ENCODE measurements around the gene PLD5. TPM values are rescaled to one million over a fixed set of nuclear protein-coding genes. Genes with fewer than 3 reads are reported as not detected.
"Not testable (repeated sequence)": the region's sequence is repeated elsewhere in the genome, so short reads cannot be mapped to it uniquely, and the experiment has no call there.

The PLD5 gene
- total RNA-seq, 4 donors from 2014 or later: 0.28 to 0.79 (median 0.34) TPM

DNA sequence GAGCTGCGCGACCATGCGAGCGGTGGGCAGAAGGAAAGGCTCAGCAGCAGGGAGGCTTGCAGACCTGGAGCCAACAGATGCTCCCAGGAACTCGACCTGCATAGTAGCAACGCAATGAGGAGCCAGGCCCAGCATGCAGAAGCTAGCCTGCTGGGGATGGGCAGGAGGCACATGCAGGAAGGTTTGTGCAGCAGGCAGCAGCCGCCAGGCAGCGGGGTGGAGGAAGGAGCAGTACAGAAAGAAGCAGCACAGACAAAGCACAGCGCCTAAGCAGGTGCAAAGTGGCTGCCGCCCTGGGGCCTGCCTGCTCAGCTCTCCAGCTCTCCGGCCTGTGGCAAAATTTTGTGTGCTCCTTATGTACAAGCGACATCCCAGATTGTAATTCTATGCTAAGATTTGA lies 312.1 kb downstream of the PLD5 start:
- no peak for DNase-seq (ENCODE audit: low spot score)
- ATAC-seq (ENCODE audit: low FRiP score): no peak
- TF ChIP-seq, protein P1, sequence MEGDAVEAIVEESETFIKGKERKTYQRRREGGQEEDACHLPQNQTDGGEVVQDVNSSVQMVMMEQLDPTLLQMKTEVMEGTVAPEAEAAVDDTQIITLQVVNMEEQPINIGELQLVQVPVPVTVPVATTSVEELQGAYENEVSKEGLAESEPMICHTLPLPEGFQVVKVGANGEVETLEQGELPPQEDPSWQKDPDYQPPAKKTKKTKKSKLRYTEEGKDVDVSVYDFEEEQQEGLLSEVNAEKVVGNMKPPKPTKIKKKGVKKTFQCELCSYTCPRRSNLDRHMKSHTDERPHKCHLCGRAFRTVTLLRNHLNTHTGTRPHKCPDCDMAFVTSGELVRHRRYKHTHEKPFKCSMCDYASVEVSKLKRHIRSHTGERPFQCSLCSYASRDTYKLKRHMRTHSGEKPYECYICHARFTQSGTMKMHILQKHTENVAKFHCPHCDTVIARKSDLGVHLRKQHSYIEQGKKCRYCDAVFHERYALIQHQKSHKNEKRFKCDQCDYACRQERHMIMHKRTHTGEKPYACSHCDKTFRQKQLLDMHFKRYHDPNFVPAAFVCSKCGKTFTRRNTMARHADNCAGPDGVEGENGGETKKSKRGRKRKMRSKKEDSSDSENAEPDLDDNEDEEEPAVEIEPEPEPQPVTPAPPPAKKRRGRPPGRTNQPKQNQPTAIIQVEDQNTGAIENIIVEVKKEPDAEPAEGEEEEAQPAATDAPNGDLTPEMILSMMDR (IDR thresholded peaks at IDR 0.05): no peak

DNA sequence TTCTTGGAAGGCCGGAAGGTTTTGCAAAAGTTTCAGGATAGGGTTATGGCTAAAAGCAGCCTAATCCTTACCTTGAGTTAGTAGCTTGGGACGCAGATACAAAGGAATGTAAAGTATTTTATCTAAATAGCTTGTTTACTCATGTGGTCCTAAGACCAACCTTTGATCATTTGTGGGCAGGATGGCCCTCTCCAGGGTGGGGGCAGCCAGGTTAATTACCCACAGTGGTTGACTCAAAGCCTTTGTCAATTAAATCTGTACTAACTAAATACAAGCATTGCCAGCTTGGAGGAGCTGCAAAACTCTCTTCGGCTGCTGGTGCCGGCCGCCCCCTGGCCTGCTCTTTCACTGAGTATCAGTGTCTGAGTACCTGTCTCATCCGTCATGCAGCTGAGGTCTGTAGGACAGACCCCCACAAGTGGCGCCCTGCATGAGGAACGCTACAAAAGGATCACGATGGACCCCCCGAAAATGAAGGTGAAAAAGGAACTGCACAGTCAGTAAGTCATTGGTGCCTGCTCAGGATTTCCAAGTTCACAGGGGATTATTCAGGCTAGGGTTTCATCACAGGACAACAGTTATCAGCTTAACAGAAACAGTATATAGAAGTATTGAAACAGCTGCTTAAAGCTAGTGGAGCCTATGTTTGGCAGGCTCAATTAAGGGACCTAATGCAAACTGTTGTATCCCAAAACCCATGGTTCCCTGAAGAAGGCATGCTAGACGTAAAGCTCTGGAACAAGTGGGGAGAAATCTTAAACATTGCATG lies 313.1 kb downstream of the PLD5 start:
- TF ChIP-seq, protein P1 (IDR thresholded peaks at IDR 0.05): no peak
- no peak for ATAC-seq (ENCODE audit: low FRiP score)
- no peak for DNase-seq (ENCODE audit: low spot score)

DNA sequence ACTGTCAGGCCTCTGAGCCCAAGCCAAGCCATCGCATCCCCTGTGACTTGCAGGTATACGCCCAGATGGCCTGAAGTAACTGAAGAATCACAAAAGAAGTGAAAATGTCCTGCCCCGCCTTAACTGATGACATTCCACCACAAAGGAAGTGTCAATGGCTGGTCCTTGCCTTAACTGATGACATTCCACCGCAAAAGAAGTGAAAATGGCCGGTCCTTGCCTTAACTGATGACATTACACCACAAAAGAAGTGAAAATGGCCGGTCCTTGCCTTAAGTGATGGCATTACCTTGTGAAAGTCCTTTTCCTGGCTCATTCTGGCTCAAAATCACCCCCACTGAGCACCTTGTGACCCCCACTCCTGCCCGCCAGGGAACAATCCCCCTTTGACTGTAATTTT lies 314.2 kb downstream of the PLD5 start:
- ATAC-seq (ENCODE audit: low FRiP score): not testable (repeated sequence)

DNA sequence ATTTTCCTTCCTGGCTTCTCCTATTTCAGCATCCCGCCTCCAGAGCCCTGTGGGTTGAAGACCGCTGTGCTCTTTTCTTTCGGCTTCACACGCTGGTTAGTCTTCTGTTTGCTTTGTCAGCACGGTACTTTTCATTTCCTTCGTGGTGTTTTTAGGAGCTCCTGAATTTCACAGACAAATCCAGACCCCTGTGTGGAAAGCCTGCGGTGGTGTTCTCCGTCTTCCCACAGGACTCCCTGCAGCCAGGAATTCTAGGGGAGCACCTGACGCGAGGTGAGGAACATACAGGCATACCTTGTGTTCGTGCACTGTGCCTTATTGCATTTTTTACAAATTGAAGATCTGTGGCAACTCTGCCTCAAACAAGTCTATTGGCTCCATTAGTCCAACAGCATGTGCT lies 315.4 kb downstream of the PLD5 start:
- DNase-seq (ENCODE audit: low spot score): no peak
- no peak for ATAC-seq (ENCODE audit: low FRiP score)
- TF ChIP-seq, protein P1 (IDR thresholded peaks at IDR 0.05): no peak

More for the DNA sequence above, 314.2 kb downstream of the PLD5 start:
- DNase-seq (ENCODE audit: low spot score): not testable (repeated sequence)

DNA sequence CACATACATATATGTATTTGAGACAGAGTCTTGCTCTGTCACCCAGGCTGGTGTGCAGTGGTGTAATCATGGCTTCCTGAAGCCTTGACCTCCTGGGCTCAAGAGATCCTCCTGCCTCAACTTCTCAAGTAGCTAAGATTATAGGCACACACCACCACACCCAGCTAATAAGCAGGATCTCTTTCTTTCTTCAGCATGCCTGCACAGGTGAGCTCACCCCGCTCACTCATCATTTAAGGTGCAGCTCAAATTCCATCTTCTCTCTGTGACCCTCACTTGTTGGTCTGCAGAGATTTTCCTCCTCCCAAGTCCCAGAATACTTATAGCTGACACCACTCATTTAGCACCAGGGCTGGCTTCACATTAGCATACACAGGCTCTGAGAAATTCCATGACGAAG lies 316.5 kb downstream of the PLD5 start:
- DNase-seq (ENCODE audit: low spot score) (no peak), ATAC-seq (ENCODE audit: low FRiP score) (no peak)
- TF ChIP-seq, protein P1 (IDR thresholded peaks at IDR 0.05): no peak

DNA sequence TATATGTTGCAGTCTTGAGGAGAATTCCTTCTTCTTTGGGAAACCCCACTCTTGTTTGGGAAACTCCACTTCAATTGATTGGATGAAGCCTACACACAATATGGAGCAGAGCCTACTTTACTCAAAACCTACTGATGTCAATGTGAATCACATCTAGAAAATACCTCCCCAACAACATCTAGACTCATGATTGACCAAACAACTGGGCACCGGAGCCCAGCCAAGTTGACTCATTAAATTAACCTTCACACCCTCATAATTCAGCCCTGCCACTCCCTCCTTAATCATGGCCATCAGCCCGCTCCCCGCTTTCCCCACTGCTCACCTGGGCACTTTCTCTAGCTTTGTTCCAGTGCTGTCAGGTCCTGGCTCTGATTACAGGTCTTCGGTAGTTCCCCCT lies 317.5 kb downstream of the PLD5 start:
- DNase-seq (ENCODE audit: low spot score): no peak
- no peak for ATAC-seq (ENCODE audit: low FRiP score)

DNA sequence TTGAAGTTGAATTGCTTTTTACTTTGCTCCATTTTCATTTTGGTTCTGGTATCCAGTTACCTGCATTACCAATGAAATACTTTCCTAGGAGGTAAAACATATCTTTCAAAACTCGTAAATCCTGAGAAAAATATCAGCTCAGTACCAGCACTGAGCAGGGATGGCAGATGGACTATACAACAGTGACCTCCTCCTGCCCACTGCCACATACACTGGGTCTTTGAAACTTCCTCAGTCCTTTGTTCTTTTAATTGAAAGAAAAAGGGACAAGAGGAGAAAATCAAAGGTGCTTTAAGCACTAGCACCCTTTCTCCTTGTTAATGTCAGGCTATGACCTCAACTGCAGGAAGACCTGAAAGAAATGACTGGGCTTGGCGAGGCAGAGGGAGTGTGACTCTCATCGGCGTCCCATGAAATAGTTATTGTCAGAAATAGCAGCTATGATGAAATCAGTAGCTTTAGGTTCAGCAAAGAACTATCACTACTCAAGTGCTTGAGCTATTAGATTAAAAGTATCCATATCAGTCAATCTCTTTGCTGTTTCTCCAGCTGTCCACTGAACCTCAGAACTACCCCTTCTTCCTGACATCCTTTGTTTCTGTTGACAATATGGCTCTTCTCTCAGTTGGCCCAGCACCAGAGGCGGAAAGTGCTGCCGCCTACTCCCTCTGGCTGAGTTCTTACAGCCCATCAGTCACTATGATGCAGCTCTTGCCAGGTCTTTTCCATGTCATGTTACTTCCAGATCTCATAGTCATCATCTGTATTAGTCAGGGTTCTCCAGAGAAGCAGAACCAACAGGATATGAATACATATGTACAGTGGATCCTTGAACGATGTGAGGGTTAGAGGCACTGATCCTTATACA lies 318.6 kb downstream of the PLD5 start:
- ATAC-seq (ENCODE audit: low FRiP score) (no peak), DNase-seq (ENCODE audit: low spot score) (no peak)
- TF ChIP-seq, protein P1 (IDR thresholded peaks at IDR 0.05): no peak

More for the DNA sequence above, 317.5 kb downstream of the PLD5 start:
- TF ChIP-seq, protein P1 (IDR thresholded peaks at IDR 0.05): no peak

Measured in omental fat pad (tissue), 4 donors.